Activated CD4-positive, CD25-positive, alpha-beta regulatory T cell treated with anti-CD3 and anti-CD28 coated beads, Interleukin-2, amount 50 U/mL, for 72 hours (primary cell): ENCODE results near the gene TPP2.

Experiments used
- DNase-seq: peaks from one replicate; pipeline ENCODE4 v3.0.0; 2021

The TPP2 gene

DNA sequence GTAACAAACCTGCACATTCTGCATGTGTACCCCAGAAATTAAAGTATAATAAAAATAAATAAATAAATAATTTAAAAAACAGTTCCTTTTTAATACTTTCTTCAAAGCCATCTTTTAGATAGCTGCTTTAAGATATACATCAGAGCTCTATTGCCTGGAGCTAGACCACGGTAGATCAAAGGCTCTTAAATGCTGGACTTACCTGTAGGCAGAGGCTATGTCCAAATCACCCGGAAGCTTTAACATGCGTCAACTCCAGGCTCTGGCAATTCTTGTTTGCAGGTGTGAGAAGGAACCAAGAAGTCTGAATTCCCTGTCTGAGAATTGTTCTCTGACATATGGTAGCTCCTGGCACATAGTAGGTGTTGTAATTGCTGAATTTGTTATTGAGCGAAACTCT is 99.7 kb downstream of the TPP2 start:
- no peak for DNase-seq

- no peak for DNase-seq
Observed at GRCh38 chr13:102697264-102697663, 100.5 kb downstream of the TPP2 start.

DNA sequence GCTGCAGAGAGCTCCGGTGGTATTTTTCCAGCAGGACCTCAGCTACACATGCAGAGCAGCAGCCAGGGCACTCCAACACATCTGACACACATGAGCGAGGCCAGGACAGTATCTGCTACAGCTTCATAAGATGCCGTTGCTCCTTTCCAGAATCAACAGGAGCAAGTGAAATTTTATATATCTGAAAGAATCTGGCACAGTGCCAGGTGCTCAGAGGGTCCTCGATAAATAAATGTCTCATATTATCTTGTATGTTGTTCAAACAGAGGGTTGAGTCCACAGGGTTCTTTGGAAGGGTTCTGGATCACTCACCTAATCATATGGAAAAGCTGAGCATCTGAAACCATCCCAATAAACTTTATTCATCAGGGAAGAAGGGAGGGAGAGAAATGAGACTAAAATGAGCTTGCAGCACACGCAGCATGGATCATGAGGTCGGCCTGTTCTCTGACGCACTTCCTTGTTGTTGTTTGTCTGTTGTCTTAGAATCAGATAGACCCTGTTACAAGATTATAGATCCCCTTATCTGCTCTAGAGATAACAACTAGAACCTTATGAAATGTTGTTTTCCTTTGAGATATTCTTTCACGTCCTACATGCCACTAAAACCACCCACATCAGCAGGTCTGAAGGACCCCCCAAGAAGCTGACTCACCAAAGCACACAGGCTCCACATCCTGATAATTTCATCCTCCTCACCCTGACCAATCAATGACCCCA is 101.3 kb downstream of the TPP2 start:
- DNase-seq = no peak

DNA sequence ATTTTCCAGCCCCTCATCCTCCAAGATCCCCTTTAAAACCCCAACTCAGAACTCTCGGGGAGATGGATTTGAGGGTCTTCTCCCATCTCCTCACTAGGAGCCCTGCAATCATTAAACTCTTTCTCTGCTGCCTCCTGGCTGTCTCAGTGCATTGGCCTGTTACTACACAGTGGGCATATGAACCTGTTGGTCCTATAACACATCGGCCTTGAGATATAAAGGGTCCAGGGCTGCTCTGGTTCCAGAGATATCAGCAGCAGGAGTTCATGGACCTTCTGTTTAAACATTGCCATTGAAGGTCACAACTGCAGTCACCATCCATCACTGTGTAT is 101.8 kb downstream of the TPP2 start:
- no peak for DNase-seq

DNA sequence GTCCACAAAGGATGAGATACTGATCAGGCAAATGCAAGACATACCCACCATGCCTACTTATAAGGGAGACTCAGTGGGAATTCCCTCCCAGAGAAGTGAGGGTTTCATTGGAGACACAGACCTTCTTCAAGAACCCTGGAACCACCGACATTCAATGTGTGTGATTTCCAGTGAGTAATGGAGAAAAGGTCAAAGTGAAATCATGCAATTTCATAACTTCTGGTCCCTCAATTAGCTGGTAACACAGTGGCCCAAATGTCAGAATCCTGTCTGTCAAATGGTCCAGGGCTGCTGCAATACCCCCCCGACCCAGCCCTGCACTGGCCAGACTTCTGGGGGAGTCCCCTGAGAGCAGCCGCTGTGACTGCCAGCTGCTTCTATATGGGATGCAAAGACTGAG is 102.7 kb downstream of the TPP2 start:
- DNase-seq = no peak

- no peak for DNase-seq
Observed at GRCh38 chr13:102700088-102701031, 103.6 kb downstream of the TPP2 start.

- no peak for DNase-seq
Observed at GRCh38 chr13:102701331-102701730, 104.5 kb downstream of the TPP2 start.

GRCh38 chr13:102702965-102703725 is 106.4 kb downstream of the TPP2 start:
- no peak for DNase-seq

- DNase-seq = no peak
Observed at GRCh38 chr13:102703726-102704035, 106.9 kb downstream of the TPP2 start.

- no peak for DNase-seq
Observed at GRCh38 chr13:102704238-102705058, 107.7 kb downstream of the TPP2 start.

DNA sequence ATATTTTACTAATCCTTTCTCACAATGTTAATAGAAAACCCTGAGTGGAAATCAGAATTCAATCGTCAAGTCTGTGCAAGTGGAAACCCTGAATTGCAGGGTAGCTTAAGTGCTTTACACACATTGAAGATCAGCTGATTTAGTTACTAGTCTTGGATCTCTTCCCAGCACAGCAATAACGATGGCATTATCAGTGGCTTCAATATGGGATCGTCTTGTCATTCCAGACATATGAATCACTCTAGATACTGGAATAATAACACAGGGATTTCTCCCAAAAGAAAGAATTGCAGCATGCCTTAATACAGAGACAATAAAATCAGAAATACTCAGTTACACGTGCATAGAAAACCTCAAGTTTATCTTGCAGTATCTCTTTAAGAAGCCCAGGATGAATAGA is 110.7 kb downstream of the TPP2 start:
- DNase-seq = no peak

DNA sequence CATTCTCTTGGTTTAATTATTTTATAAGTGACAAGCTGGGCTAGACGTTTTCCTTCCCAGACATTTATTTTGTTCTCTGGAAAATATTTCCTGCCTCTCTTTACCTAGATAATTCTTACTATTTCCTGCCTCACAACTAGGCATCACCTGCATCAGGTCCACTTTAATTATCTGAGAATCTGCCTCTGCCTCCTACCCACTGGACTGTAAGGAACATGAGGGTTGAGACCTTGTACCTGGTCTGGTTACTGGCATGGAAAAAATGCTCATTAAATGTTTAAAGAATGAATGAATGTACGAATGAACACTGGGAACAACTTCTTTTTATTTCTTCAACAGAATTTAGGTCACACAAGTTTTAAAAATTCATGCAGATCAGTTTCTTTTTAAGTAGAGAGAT is 111.4 kb downstream of the TPP2 start:
- DNase-seq = no peak

DNA sequence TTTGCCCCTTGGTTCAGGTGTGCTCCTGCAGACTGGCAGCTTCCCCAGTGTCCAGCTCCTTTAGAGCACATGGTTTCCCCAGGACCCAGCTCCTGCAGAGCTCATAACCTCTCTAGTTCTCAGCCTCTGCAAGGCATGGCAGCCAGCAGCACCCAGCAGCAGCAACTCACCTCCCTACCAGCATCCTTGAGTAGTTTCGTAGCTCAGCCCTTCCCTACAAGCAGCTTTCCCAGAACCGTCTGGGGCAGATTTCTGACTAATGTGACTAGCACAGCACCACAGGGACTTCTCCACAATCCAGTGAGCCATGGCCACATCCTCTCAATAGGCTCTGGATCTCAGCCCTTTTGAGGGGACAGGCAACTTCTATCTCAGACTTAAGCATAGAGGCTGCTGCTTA is 112.2 kb downstream of the TPP2 start:
- DNase-seq = no peak

GRCh38 chr13:102709536-102709935 is 112.8 kb downstream of the TPP2 start:
- no peak for DNase-seq

DNA sequence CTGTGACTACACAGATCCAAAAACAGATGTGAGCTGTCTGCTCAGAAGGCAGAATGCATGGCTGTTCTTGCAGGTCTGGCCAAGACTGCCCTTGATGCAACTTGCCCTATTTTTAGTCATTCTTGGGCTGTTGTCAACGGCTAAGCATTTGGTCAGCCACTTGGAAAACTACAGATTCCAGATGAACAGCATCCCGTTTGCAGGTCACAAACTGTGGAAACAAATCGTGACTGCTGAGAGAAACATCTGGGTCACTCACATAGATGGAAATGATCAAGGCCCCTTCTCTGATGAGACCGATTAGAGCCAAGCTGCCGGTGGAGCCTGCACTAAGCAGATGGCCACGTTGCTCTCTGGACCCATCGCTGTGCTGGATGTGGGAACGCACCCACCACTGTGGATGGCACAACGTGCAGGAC is 113.5 kb downstream of the TPP2 start:
- DNase-seq = no peak

GRCh38 chr13:102715447-102715846 is 118.7 kb downstream of the TPP2 start:
- no peak for DNase-seq

GRCh38 chr13:102718746-102719145 is 122.0 kb downstream of the TPP2 start:
- DNase-seq = no peak

DNA sequence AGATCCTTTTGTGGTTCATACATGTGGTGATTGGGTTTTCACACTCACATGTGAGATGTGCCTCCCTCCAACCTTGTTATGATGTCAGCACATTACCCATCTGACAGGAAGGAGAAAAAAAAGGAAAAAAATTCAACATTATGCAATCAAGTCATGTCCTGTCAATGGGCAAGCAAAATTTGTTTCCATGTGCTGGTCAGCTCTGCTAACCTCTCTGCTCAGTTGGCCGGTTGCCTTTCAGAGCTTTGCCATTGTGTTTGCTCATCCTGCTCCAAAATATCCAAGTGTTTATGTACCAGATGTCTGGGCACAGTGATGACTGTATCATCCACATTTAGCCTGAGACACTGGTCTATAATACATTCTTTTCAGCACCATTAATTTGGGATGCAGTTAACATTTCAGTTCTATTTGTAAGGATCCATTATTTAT is 125.0 kb downstream of the TPP2 start:
- DNase-seq = no peak

DNA sequence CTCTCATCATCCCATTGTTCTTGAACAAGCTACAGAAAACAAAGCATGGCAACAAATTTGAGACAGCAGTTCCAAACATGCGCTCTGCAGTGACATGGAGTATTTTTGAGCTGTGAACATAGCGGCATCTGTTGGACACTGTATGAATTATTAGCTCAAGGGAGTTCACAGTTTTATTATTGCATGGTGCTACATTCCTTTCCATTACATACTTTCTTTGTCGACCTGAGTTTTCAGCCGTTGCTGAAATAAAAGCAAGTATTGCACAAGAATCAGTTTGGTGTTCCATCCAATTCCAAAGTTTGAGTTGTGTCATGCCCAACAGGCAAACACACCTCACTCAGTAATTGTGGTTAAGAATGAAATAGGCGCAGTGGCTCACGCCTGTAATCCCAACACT is 128.1 kb downstream of the TPP2 start:
- DNase-seq = no peak

- no peak for DNase-seq
Observed at GRCh38 chr13:102726430-102726829, 129.6 kb downstream of the TPP2 start.
